Neural crest cell (in vitro differentiated cells): Measurements from ENCODE around the gene ZNF124. TPM values are rescaled to one million over a fixed set of nuclear protein-coding genes. Genes with fewer than 3 reads are reported as not detected.
"Not testable (repeated sequence)": the region's sequence is repeated elsewhere in the genome, so short reads cannot be mapped to it uniquely, and the experiment has no call there.

Experiments
- DNase-seq: peaks from one replicate; pipeline ENCODE4 v3.0.0; 2021; ENCODE audit warnings: low read depth, mixed read lengths, low spot score
- H3K27ac Mint-ChIP-seq: one replicate; pipeline ENCODE4 v1.8.0; 2021; ENCODE audit warnings: mild to moderate bottlenecking, mixed read lengths; ENCODE audit not compliant: unreplicated experiment
- H3K27me3 Mint-ChIP-seq: 2 replicates; pipeline ENCODE4 v1.8.0; 2021; ENCODE audit warnings: low read depth, mild to moderate bottlenecking, mixed read lengths
- H3K36me3 Mint-ChIP-seq: 2 replicates; pipeline ENCODE4 v1.8.0; 2021; ENCODE audit warnings: low read depth, mild to moderate bottlenecking, mixed read lengths
- H3K4me1 Mint-ChIP-seq: 2 replicates; pipeline ENCODE4 v1.8.0; 2021; ENCODE audit warnings: mixed read lengths
- H3K4me3 Mint-ChIP-seq: one replicate; pipeline ENCODE4 v1.8.0; 2021; ENCODE audit warnings: mild to moderate bottlenecking, mixed read lengths
- H3K9me3 Mint-ChIP-seq: 2 replicates; pipeline ENCODE4 v1.8.0; 2021; ENCODE audit warnings: mixed read lengths
- CTCF ChIP-seq: fragments of 200-600 bp; sonication (generic); conservative IDR thresholded peaks from 2 replicates; pipeline ENCODE4 v1.5.0; 2021; ENCODE audit warnings: antibody characterized with exemption, mild to moderate bottlenecking
- long read RNA-seq: library from polyadenylated mRNA; unstranded; transcript quantifications from one replicate; pipeline ENCODE4 v2.0.0, GENCODE V29; 2020
- total RNA-seq: library from RNA; stranded (reverse); gene quantifications from 2 replicates; pipeline ENCODE4 v1.2.1, GENCODE V29; 2021

Gene ZNF124
- 87.0 and 90.2 TPM in 2 replicates for total RNA-seq
- long read RNA-seq, transcript ZNF124-201 (4 exons, 1,674 nt): major isoform, 27 of 51 reads
- long read RNA-seq, transcript ZNF124-206 (4 exons, 1,292 nt): minor isoform, 13 of 51 reads
- long read RNA-seq, partial matches to known transcripts: 0 of 51 reads
- long read RNA-seq, other reads (novel, unspliced or antisense): 7 of 51 reads

- not testable (repeated sequence) for DNase-seq, H3K27me3 Mint-ChIP-seq, H3K27ac Mint-ChIP-seq, H3K4me1 Mint-ChIP-seq
- Mint-ChIP-seq H3K36me3 (peaks cover 25% of the 10 kb centered on the region), H3K4me3 (peak within 1 kb of the TSS; percentile 82), H3K9me3 (peaks cover 11% of the 10 kb centered on the region)
Observed at GRCh38 chr1:247171875-247172563, at the start of gene ZNF124. Gene ZNF124, minus strand, starts transcription at chr1:247172020. Its CDS starts 143 bp downstream, at chr1:247171877.

GRCh38 chr1:247220280-247220679, 48.5 kb upstream of the ZNF124 start:
- H3K4me1 Mint-ChIP-seq, H3K4me3 Mint-ChIP-seq, H3K36me3 Mint-ChIP-seq, H3K9me3 Mint-ChIP-seq, H3K27ac Mint-ChIP-seq, DNase-seq: not testable (repeated sequence)
- H3K27me3 Mint-ChIP-seq: peaks cover 17% of the 10 kb centered on the region

GRCh38 chr1:247218121-247218651, 46.4 kb upstream of the ZNF124 start:
- DNase-seq: no peak
- Mint-ChIP-seq H3K27me3 (peaks cover 22% of the 10 kb centered on the region), H3K9me3 (peaks cover 4% of the 10 kb centered on the region), H3K4me1 (no peaks in the 10 kb centered on the region), H3K4me3 (no peak overlapping the region), H3K27ac (no peak overlapping the region), H3K36me3 (no peaks in the 10 kb centered on the region)
- no peak for TF ChIP-seq CTCF

GRCh38 chr1:247216261-247216660, 44.4 kb upstream of the ZNF124 start:
- no peak for TF ChIP-seq CTCF
- H3K27me3 Mint-ChIP-seq: peaks cover 22% of the 10 kb centered on the region
- H3K4me3 Mint-ChIP-seq: no peak overlapping the region
- DNase-seq: no peak
- H3K27ac Mint-ChIP-seq: no peak overlapping the region
- H3K4me1 Mint-ChIP-seq: no peaks in the 10 kb centered on the region
- no peaks in the 10 kb centered on the region for H3K9me3 Mint-ChIP-seq
- H3K36me3 Mint-ChIP-seq: no peaks in the 10 kb centered on the region

GRCh38 chr1:247212627-247213617, 41.1 kb upstream of the ZNF124 start:
- DNase-seq: no peak
- Mint-ChIP-seq H3K27ac (no peak overlapping the region), H3K4me1 (peaks cover 18% of the 10 kb centered on the region)

More at GRCh38 chr1:247212627-247213617, 41.1 kb upstream of the ZNF124 start:
- no peak for TF ChIP-seq CTCF
- Mint-ChIP-seq H3K4me3 (peak overlapping the region; percentile 15), H3K9me3 (no peaks in the 10 kb centered on the region), H3K27me3 (peaks cover 20% of the 10 kb centered on the region), H3K36me3 (peaks cover under 1% of the 10 kb centered on the region)
